Nucleus accumbens (tissue), 56 donors: Measurements from ENCODE around the gene PRMT7.
A peak's percentile ranks its signal among the peaks of the same experiment; 100 is the strongest.

ENCODE experiments used
- DNase-seq, 56 donors: peaks; one replicate each; lab custom pipeline; 2025; lab: John Stamatoyannopoulos, UW

The PRMT7 gene

DNA sequence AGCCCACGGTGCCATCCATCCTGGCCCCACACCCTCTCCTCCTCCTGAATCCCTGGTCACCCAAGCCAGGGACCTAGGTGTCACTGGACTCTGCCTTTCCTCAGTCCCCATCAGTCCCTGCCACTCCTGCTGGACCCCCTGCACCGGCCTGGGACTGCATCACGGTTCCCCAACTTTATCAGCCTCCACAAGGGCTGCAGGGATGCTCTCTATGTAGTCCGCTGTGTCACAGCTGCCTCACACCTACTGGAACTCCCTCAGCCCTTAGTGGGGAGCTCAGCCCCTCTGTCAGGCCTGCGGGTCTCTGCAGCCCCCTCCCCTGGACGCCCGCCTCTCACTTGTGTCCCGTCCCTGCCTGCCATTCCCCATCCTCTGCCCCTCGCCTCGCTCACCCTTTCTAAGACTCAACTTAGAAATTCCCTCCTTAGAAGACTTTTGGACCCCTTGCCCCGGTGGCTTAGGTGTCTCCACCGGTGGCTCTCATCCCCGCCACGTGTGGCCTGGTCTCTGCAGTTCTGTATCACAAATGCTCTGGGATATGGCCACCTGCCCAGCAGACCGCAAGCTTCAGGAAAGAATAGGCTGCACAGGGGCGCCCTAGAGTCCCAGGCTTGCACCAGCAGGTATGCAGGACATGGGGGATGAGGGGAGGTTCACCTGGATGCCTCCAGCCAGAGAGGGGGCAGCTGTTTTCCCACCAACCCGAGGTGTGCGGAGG is 62.9 kb downstream of the PRMT7 start:
- DNase-seq, result no peak

DNA sequence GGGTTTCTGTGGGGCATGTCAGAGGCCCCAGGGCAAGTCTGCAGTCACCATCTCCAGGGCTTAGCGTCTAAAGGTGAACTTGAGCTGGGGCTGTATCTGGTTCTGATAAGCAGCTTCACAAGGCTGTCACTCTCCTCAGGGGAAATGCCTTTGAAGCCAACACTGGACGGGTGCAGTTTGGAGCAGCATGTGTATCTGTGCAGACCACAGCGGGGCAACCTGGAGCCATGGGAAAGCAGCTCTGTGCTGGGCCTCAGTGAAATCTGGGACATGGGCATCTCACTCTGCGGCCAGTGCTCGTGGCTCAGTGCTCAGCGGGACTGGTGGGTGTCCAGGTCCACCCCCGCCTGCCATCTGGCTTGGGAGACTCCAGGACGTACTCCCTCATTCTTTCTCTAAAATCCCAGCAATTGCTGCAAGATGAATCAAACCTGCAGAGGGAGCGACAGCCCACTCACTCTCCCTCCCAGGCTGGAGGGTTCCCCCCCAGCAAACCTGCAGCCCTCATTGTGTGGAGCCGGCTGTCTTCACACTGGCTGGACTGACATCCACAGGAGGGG is 63.5 kb downstream of the PRMT7 start:
- peak in 1 of 56 donors; percentile 28 for DNase-seq

DNA sequence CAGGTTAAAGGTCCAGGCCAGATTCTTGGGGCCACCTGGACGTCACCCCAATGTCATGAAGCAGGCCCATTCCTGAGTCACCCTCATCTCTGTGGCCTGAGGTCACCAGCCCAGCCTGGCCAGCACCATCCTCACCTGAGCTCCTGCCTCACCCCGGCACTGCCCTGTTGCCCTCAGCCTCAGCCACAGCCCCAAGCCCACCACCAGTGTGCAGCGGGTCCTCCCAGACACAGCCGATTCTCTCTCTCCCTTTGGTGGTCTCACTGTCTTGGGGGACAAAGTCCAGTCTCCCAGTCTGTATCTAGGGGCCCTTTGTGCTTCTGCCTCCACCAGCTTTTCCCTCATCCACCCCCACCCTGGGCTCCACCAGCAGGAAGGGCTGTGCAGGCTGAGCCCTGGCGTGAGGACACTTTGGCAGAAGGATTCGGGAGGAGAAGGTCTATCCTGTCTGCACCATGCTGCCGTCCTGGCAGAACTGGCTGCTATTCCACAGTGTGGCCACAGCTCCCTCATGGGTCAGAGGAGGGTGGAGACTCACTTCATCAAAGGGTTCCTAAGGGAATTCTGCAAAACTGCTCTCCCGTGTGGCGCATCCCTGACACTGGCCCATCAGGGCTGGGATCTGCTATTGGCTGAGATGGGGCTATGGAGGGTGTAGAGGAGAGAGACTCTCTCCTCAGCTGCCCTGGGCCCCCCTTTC is 64.3 kb downstream of the PRMT7 start:
- DNase-seq, result no peak

DNA sequence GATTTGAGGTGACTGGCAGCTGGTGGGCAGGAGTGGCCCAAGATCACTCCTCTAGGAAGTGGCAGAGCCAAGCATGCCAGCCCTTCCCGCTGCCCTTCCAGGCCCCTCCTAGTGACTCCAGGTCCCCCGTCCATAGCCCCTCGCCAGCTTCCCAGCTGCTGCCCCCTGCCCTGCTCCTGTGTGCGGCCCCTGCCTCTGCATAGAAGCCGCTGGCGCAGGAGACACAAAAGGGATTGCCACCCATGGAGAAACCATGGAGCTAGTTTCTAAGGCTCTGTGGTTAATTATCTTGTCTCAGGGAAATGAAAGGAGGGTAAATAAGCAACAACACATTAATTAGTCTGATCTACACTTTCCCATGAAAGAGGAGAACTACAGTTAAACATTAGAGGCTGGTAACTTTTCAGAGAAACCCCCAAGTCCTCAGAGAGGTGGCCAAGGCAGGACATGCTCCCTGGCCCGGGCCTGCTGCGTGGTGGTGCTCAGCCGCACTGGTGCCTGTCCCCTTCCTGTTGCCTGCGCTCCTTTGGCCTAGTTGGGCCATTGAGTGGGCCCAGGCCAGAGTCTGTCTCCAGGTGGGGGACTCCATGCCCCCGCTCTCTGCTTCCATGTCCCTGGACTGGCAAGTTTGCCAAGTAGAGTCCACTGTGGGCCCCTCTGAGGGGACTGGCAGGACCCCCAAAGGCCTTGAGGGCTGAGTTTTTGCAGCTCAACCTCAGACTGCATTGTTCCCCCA is 65.2 kb downstream of the PRMT7 start:
- DNase-seq, result no peak

DNA sequence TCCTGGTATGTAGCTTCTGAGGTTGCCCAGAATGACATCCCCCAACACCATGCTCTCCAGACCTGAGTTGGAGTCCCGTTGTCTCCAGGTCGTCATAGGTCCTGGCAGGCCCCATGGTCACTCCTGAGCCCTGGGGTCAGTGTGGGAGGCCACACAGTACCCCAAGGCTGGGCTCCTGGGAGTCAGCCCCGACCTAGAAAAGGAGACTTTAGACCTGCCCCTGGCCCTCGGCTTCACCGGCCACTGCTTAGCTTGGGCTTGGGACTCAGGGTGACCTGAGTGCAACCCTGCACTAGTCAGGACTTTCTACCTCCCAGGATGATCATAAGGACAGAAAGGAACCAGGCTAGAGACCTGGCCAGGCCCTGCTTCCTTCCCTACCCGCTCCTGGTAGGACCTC is 65.8 kb downstream of the PRMT7 start:
- no peak for DNase-seq

DNA sequence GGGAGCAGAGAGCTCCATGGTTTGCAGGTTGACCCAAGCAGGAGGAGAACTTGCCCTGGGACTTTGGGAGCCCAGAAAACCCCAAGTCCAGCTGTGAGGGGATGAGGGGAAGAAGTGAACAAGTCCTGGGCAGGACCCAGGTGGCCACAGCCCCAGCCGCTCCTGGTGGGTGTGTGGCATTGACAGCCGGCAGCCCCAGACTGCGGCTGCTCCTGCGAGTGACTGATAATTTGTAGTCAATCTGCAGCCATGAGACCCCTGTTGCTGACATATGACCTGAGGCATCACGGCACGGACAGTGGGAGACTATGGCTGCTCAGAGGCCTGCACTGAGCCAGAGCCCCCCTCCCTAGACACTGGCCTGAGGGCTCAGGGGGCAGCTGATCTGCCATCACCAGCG is 66.4 kb downstream of the PRMT7 start:
- DNase-seq, result no peak

DNA sequence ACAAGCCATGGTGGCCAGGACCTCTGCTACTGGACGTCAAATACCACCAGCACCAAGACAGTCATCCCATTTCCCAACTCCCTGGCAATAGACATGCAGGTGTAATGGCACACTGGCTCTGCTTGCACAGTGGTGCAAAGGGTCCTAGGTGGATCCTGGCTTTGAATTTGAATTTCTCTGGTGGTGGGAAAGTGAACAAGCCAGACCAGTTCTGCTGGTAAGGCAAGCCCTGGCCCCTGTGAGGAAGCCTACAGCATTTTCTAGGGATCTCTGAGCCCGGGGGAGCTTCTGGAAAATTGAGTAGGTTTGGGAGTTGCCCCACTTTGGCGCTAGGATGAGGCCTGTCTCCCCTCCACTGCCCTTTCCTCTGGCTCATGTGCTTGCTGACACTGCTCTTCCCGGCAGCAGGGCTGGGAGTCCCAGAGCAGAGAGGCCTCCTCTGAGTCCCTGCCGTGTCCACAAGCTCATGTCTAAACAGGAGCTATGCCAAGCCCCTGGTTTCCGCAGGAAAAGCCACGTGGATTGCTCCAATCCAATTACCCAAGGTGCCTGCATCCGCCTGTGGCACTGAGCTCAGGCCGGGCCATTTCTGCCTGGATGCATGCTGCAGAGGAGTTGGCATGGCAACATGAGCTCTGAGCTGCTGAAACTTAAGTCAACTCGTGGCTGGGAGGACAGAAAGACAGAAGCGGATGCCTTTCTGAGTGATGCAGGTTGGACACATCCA is 67.0 kb downstream of the PRMT7 start:
- peak in 21 of 56 donors; percentile 15 to 67 (median 26) for DNase-seq

DNA sequence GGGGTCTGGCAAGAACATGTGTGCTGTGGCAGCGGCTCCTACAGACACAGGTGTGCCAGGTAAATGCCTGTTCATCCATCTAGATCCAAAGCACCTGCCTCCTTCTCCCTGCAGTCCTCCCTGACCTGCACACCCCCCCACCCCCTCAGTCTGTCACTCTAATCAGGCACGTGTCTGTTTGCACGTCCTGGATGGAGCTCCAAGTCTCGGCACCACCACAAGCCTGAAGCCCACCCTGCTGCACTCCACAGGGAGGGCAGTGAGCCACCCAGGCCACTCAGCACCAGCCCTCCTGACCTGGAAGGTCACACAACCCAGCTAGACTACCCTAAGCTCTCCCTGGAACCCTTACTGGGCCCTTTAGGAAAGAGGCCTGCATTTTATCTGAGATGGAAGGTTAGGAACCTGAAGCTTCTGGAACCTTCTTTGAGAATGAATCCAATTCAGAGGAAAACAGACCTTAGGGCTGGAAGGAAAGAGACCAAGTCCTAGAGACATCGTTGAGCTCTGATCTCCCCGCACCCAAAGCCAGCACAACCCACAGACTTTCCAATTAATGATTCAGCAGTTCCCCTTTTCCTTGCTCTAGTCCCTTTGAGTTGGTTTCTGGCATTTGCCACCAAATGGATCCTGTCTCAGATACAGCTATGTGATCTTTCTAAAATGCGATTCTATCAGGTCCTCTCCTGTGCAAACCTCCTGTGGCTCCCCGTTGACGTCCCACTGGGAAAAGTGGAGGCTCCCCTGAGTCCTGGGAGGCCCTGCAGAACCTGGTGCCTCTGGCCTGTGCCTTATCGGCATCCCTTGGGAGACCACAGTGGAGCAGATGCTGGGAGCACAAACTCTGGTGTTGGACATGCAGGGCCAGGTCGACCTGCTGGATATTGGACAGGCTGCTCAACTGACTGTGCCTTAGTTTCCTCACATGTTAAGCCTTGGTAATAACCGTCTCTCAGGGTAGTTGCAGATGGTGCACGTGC is 67.9 kb downstream of the PRMT7 start:
- DNase-seq, result peak in 1 of 56 donors; percentile 10

DNA sequence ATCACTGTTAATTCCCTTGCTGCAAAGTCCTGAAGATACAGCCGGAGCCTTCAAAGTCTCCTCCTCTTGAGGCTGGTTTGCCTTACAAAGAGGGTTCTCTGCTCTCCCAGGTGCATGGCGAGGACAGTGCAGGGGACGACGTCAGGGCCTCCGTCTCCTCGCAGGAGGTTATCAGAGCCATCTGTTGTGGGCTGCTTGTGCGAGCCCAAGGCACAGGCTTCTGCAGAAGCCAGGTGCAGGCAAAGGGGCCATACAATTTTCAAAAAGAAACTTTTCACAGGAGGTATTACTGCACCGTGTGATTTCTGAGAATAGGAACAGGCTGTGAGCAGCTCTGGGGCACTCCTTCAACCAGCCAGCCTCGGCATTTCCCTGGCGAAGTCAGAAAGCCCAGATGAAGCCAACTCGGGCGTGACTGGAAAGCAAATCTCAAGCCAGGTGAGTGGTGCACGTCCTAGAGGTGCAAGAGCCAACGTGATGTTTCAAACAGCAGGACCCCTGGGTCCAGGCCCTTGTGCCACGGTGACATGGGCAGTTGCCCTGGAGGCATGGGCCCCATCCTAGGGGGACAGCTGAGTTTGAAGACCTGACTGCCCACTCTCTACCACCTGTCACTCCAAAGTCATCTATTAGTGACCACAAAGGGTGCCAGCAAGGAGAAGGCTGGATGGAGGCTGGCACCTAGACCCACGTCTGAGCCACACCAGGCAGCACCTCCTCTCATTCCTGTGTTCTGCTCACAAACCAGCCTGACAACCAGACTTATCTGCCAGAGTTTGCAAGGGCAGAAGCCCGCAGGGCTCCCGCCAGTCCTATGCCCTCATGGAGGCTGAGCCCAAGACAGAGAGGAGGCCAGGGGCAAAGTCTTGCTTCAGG is 68.9 kb downstream of the PRMT7 start:
- DNase-seq, result no peak

DNA sequence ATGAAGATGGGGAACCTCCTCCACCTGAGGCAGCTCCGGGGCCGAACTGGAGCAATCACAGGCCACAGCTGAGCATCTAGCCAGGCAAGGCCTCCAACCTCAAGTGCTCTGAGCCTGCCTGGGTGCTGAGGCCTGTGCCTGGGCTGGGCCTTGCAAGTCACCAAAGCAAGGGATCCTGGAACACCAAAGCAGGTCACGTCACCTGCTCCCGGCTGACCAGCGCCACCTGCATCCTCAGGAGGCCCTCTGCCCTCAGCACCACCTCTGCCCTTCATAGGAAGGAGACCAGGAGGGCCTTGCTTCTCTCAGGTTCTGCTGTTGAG is 69.5 kb downstream of the PRMT7 start:
- DNase-seq, result no peak

DNA sequence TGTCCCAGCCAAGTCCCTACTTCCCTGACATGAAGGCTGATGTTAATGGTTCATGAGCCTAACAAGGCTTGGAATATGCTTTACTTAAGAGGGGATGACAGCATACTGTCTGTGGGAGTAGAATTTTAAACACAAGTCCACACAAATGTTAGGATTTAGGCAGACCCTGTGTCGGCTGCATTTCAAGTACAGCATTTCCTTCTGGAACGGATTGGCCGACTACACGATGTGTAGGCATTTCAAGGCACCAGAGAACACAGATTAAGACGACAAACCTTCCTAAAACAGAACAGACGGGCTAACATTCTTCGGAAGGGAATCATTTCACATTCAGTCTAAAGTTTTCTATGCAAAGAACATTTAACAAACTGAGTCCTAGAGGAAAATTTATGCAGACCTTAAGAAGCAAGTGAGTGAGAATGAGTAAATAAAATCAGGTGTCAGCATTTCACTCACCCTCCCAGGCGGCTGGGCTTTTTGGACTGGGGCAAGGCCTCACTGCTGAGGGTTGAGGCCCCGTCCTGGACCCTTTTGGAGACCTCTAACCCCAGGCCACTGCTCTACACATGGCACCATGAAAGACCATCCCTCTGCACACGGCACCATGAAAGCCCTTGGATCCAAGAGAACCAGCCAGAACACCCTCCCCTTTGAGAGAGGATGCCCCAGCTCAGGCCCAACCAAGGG is 70.0 kb downstream of the PRMT7 start:
- DNase-seq, result no peak

DNA sequence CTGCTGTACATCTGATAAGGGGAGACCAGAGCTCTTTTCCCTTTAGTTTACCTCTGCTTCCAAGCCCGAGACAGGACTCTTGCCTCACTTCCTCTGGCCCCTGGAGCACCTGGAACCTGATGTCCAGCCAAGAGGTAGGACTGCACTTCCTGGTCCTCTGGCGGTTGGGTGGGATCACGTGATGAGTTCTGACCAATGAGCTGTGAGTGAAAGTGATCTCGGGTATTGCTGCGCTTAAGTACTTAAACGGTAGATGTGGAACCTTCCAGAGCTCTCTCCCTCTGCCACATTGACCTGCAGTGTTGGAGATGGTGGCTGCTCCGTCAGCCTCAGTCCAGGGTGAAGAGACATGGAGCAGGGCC is 70.5 kb downstream of the PRMT7 start:
- DNase-seq, result no peak

DNA sequence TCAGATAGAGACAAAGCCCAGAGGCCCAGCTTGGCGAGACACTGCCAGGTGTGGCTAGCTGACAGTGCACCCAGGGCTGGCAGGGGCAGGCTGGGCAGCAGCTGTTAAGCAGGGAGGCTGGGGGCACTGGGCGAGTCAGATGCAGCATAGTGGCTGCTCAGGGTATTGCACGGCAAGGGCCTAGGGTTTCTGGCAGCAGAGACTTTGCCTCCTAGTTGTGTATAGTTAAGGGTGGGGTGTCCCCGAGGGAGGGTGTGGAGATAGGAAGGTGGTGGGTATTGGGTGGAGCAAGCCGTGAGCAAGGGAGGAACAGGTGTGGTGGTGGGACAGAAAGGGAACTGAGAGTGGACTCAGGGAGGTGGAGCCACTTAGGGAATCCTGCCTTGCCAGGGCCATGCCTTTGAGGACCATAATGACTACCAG is 71.5 kb downstream of the PRMT7 start:
- DNase-seq, result no peak

DNA sequence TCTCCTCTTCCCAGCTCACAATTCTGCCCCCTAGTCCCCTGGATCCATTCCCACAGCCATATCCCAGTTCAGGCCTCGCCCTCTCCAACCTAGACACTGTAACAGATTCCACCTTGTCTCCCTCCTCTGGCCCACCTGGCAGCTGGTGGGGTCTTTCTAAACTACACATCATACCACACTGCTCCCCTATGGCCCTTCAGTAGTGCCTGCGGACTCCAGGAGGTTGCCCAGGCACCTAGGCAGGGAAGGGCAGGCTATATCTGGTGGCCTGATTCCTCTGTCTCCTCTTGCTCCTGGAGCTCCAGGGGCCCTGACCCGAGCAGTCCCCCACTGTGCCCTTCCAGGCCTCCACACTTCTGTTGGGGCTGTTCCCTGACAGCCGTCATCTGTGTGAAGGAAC is 73.0 kb downstream of the PRMT7 start:
- no peak for DNase-seq

DNA sequence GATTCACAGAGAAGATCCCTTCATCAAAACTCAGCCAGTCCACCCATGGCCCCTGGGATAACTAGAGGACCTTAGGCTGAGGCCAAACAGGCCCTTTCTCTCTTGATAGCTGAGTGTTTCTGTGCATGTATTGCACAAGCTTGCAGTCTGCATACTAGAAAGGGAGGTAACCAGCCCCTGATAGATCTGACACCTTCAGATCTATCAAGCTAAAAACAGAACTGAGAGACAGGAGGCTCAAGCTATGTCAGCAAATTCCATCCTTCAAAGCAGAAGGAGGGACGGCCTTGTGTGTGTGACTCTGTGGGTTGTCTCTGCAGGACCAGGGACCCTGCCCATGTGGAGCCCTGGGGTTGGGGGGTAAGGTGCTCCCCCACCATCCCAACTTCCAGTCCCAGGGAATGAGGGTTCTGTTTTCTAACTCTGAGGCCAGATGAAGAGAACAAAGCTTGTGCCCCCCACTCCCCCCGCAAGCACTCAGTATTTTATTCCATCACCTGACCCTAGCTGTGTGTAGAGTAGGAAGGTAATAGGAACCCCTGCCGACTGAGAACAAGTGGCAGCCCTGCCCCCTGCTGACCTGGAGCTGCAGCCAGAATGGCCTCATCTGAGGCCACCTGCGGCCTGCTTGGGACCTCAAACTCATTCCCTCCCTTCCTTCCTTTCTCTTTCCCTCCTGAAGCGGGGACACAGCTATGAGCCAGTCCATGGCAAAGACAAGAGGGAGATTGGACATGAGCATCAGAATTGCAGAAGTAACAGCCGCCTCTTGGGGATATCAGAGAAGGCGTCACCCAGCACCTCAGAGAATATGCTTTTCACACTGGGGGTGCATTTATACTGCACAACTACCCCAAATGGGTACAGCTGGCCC is 73.7 kb downstream of the PRMT7 start:
- no peak for DNase-seq

DNA sequence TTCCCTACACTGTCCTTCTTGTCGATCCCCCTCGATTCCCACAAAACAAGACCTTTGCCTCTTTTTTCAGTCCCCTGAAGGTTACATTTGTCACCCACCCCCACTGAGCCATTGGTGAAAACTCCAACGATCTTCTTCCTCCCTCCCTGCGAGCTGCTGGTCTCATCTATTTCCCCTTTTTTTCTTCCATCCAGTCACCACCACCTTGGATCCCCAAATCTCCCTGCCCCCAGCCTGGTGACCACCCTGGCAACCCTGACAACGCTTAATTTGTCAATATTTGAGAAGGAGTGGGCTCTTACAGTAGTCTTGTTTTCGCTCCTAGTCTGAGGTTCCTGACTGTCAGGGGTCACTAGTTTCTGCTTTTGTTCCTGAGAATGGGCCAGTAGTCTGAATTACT is 74.6 kb downstream of the PRMT7 start:
- DNase-seq, result no peak

DNA sequence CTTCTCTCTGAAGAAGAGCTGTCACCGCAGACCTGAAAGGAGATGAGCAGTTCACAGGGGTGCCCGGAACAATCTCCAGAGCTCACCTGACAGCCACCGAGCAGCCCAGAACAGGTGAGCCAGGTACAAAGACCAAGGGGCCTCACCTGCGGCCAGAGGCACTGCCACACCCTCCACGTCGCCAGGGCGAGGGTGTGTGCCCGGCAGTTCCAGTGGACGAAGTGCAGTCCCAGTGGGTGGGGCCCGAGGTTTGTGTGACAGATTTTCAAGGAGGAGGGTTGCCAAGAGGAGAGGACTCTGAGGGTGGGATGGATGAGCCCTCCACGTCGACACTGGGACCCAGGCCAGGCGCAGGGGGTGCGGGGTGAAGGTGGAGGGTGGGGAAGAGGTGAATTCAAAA is 75.8 kb downstream of the PRMT7 start:
- DNase-seq, result no peak
